HG03460 (cell line): Measurements from ENCODE around the gene CD93.

Experiments used
- ATAC-seq: cut with Tn5 transposase; IDR thresholded peaks from one replicate; pipeline ENCODE4 v1.9.1; 2021; ENCODE audit not compliant: unreplicated experiment

Gene CD93

GRCh38 chr20:23100720-23101107, 14.6 kb upstream of the CD93 start:
- no peak for ATAC-seq

GRCh38 chr20:23099791-23100719, 13.9 kb upstream of the CD93 start:
- no peak for ATAC-seq

GRCh38 chr20:23097636-23098580, 11.8 kb upstream of the CD93 start:
- ATAC-seq, result no peak

- ATAC-seq, result no peak
These were observed 10.9 kb upstream of the CD93 start for GRCh38 chr20:23096986-23097520.

- no peak for ATAC-seq
These were observed 10.0 kb upstream of the CD93 start for GRCh38 chr20:23096097-23096496.

- ATAC-seq, result no peak
These were observed 9.4 kb upstream of the CD93 start for GRCh38 chr20:23095499-23095898.

GRCh38 chr20:23094927-23095326, 8.8 kb upstream of the CD93 start:
- no peak for ATAC-seq

GRCh38 chr20:23094213-23094896, 8.2 kb upstream of the CD93 start:
- ATAC-seq, result no peak

- no peak for ATAC-seq
These were observed 7.5 kb upstream of the CD93 start for GRCh38 chr20:23093613-23094012.

- ATAC-seq, result no peak
These were observed 6.9 kb upstream of the CD93 start for GRCh38 chr20:23092861-23093495.

- no peak for ATAC-seq
These were observed 6.2 kb upstream of the CD93 start for GRCh38 chr20:23092384-23092756.

GRCh38 chr20:23091721-23092383, 5.7 kb upstream of the CD93 start:
- no peak for ATAC-seq

- no peak for ATAC-seq
These were observed 4.8 kb upstream of the CD93 start for GRCh38 chr20:23090878-23091277.

- no peak for ATAC-seq
These were observed 4.0 kb upstream of the CD93 start for GRCh38 chr20:23090147-23090546.

- no peak for ATAC-seq
These were observed 2.7 kb upstream of the CD93 start for GRCh38 chr20:23088866-23089265.

- ATAC-seq, result no peak
These were observed 1.6 kb upstream of the CD93 start for GRCh38 chr20:23087587-23088251.

- ATAC-seq, result no peak
These were observed 847 bp upstream of the CD93 start for GRCh38 chr20:23086931-23087411.

GRCh38 chr20:23085436-23086055, 578 bp downstream of the CD93 start:
- no peak for ATAC-seq

GRCh38 chr20:23084845-23085365, 1.2 kb downstream of the CD93 start:
- no peak for ATAC-seq
